Left ventricle myocardium inferior (tissue), 1 donor: ENCODE results near the gene PRSS38. TPM values are rescaled to one million over a fixed set of nuclear protein-coding genes. Genes with fewer than 3 reads are reported as not detected.

Experiments used
- DNase-seq: peaks from one replicate; pipeline ENCODE4 v3.0.0-alpha.2; 2020
- H3K27ac ChIP-seq: fragments of 200-600 bp; replicated peaks from 2 replicates; pipeline ENCODE4 v1.8.0; 2021
- H3K27me3 ChIP-seq: fragments of 200-600 bp; 2 replicates; pipeline ENCODE4 v1.8.0; 2021; ENCODE audit warnings: low read depth
- H3K36me3 ChIP-seq: fragments of 200-600 bp; 2 replicates; pipeline ENCODE4 v1.8.0; 2021
- H3K4me1 ChIP-seq: fragments of 200-600 bp; 2 replicates; pipeline ENCODE4 v1.8.0; 2021
- H3K4me3 ChIP-seq: fragments of 200-600 bp; 2 replicates; pipeline ENCODE4 v1.8.0; 2021; ENCODE audit warnings: mild to moderate bottlenecking, moderate library complexity
- H3K9me3 ChIP-seq: fragments of 200-600 bp; replicated peaks from 2 replicates; pipeline ENCODE4 v1.8.0; 2021
- intact Hi-C: fragments of 100-400 bp; cut with micrococcal nuclease; formaldehyde crosslinking; loops from one replicate; pipeline ENCODE4 v1.11.0; 2022
- total RNA-seq: library from RNA; stranded (reverse); fragmentation: NEBNext Ultra II Directional; extraction: Animal tissue kit (Norgen Biotek cat#: 25700); gene quantifications from one replicate; pipeline ENCODE4 v1.2.1, GENCODE V29; 2021
- TF ChIP-seq, protein P1 (sequence below): fragments of 200-600 bp; IDR thresholded peaks from 2 replicates; pipeline ENCODE4 v1.8.0; 2021; ENCODE audit warnings: antibody characterized with exemption, mild to moderate bottlenecking, borderline replicate concordance
- donor health status: DM: no; HTN: yes; CAD: no; lungs with severe emphysema.

Gene PRSS38
- total RNA-seq, 1 donor from 2014 or later: not detected

GRCh38 chr1:227776331-227776771 is 39.1 kb upstream of the PRSS38 start:
- intact Hi-C loops: no loop called here
- H3K4me1 ChIP-seq: no peaks in the 10 kb centered on the region
- no peaks in the 10 kb centered on the region for H3K27me3 ChIP-seq
- H3K27ac ChIP-seq: no peak overlapping the region
- H3K4me3 ChIP-seq: no peak overlapping the region
- no peaks in the 10 kb centered on the region for H3K9me3 ChIP-seq
- DNase-seq: no peak
- TF ChIP-seq, protein P1, sequence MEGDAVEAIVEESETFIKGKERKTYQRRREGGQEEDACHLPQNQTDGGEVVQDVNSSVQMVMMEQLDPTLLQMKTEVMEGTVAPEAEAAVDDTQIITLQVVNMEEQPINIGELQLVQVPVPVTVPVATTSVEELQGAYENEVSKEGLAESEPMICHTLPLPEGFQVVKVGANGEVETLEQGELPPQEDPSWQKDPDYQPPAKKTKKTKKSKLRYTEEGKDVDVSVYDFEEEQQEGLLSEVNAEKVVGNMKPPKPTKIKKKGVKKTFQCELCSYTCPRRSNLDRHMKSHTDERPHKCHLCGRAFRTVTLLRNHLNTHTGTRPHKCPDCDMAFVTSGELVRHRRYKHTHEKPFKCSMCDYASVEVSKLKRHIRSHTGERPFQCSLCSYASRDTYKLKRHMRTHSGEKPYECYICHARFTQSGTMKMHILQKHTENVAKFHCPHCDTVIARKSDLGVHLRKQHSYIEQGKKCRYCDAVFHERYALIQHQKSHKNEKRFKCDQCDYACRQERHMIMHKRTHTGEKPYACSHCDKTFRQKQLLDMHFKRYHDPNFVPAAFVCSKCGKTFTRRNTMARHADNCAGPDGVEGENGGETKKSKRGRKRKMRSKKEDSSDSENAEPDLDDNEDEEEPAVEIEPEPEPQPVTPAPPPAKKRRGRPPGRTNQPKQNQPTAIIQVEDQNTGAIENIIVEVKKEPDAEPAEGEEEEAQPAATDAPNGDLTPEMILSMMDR: no peak
- H3K36me3 ChIP-seq: peaks cover 26% of the 10 kb centered on the region

- Histone ChIP-seq H3K4me3 (no peak overlapping the region), H3K9me3 (no peaks in the 10 kb centered on the region), H3K36me3 (peaks cover 28% of the 10 kb centered on the region), H3K4me1 (no peaks in the 10 kb centered on the region), H3K27ac (no peak overlapping the region), H3K27me3 (no peaks in the 10 kb centered on the region)
- TF ChIP-seq, protein P1: no peak
- no peak for DNase-seq
- intact Hi-C loops: no loop called here
Observed at GRCh38 chr1:227777156-227777555, 38.3 kb upstream of the PRSS38 start.

DNA sequence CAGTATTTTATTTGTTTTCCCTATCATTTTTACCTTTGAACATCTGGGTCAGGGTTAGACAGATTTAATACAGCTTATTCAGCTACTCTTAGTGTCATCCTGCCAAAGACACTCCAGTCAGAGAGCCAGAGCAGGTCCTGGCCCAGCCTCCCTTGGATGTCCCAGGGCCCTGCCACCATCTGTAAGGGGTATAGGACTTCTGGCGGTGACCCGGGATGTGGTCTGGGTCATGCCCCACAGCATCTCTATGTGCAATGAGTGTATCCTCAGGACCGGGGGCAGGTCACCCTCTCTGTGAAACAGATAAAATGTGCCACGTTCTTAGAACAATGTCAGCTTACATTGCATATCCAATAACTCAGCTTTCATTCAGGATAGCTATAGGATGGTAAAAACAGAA is 37.8 kb upstream of the PRSS38 start:
- Histone ChIP-seq H3K36me3 (peaks cover 31% of the 10 kb centered on the region), H3K27me3 (no peaks in the 10 kb centered on the region), H3K4me1 (no peaks in the 10 kb centered on the region), H3K27ac (no peak overlapping the region), H3K9me3 (no peaks in the 10 kb centered on the region), H3K4me3 (no peak overlapping the region)
- no peak for DNase-seq
- intact Hi-C loops: no loop called here
- TF ChIP-seq, protein P1: no peak

GRCh38 chr1:227778401-227778947 is 37.0 kb upstream of the PRSS38 start:
- no peak overlapping the region for H3K27ac ChIP-seq
- DNase-seq: no peak
- no peaks in the 10 kb centered on the region for H3K27me3 ChIP-seq
- H3K4me3 ChIP-seq: no peak overlapping the region
- H3K4me1 ChIP-seq: no peaks in the 10 kb centered on the region
- no peaks in the 10 kb centered on the region for H3K9me3 ChIP-seq
- H3K36me3 ChIP-seq: peaks cover 31% of the 10 kb centered on the region
- TF ChIP-seq, protein P1: no peak
- intact Hi-C loops: no loop called here

DNA sequence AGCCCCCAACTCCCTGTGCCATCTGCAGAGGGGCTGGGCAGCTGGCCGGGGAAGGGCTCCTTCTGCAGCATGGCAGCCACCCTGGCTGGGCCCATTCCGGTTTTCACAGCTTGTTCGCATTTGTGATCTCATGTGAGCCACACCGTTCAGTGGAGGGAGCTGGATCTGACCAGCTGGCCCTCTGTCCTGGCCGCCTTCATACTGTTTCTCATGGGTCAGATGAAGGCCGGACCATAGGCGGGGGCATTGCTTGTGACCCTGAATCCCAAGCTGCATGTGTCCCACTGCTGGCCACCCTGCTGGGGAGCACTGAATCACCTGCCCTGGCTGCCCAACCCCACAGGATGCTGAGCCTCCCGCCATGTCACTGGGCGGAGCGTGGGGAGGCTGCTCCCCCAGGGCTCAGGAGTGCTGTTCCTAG is 36.4 kb upstream of the PRSS38 start:
- no peaks in the 10 kb centered on the region for H3K4me1 ChIP-seq
- TF ChIP-seq, protein P1: no peak
- no peak overlapping the region for H3K4me3 ChIP-seq
- H3K27ac ChIP-seq: no peak overlapping the region
- no peak for DNase-seq
- intact Hi-C loops: no loop called here
- no peaks in the 10 kb centered on the region for H3K9me3 ChIP-seq
- H3K36me3 ChIP-seq: peaks cover 28% of the 10 kb centered on the region
- H3K27me3 ChIP-seq: no peaks in the 10 kb centered on the region
